GM23338 (cell line): ENCODE results near the gene JTB.

ENCODE experiments used
- EZH2 ChIP-seq: fragments of 200-600 bp; sonication (generic); IDR thresholded peaks from one replicate; pipeline ENCODE4 v1.8.0; 2017; ENCODE audit warnings: antibody characterized with exemption, mild to moderate bottlenecking, low read depth; ENCODE audit not compliant: unreplicated experiment
- EZH2phosphoT487 ChIP-seq: fragments of 200-600 bp; sonication (generic); IDR thresholded peaks from one replicate; pipeline ENCODE4 v1.8.1; 2018; ENCODE audit warnings: antibody characterized with exemption; ENCODE audit not compliant: unreplicated experiment
- NANOG ChIP-seq: IDR thresholded peaks from 2 replicates; pipeline ENCODE4 v1.6.1; 2016; ENCODE audit warnings: antibody characterized with exemption, borderline replicate concordance
- POLR2AphosphoS5 ChIP-seq: IDR thresholded peaks from 2 replicates; pipeline ENCODE4 v1.6.1; 2016; ENCODE audit warnings: antibody characterized with exemption, low read depth
- ZNF331 ChIP-seq: fragments of 250-450 bp; sonication (Bioruptor Pico); IDR thresholded peaks from 2 replicates; pipeline ENCODE4 v1.5.0; 2020; ENCODE audit warnings: low read depth, mild to moderate bottlenecking, moderate library complexity
- TF ChIP-seq, protein P1 (sequence below), 2 experiments: fragments of 200-600 bp in 1 of 2; sonication (generic) in 1 of 2; conservative IDR thresholded peaks; 2 replicates each; pipeline versions ENCODE4 v1.5.1 to v1.6.1; 2016 to 2017; ENCODE audit warnings: antibody characterized with exemption in 2 of 2, low read depth in 2 of 2, mild to moderate bottlenecking in 2 of 2, moderate library complexity in 1 of 2
- TF ChIP-seq, protein P2 (sequence below): IDR thresholded peaks from one replicate; pipeline ENCODE4 v1.6.1; 2018; ENCODE audit warnings: antibody characterized with exemption; ENCODE audit not compliant: unreplicated experiment
- TF ChIP-seq, protein P3 (sequence below): fragments of 250-450 bp; sonication (Bioruptor Pico); IDR thresholded peaks from 2 replicates; pipeline ENCODE4 v1.5.0; 2020; ENCODE audit warnings: mild to moderate bottlenecking, moderate library complexity
- TF ChIP-seq, protein P4 (sequence below): IDR thresholded peaks from 2 replicates; pipeline ENCODE4 v1.6.1; 2016; ENCODE audit warnings: antibody characterized with exemption

GRCh38 chr1:153951801-153952200 is 25.7 kb downstream of the JTB start:
- TF ChIP-seq, protein P1, sequence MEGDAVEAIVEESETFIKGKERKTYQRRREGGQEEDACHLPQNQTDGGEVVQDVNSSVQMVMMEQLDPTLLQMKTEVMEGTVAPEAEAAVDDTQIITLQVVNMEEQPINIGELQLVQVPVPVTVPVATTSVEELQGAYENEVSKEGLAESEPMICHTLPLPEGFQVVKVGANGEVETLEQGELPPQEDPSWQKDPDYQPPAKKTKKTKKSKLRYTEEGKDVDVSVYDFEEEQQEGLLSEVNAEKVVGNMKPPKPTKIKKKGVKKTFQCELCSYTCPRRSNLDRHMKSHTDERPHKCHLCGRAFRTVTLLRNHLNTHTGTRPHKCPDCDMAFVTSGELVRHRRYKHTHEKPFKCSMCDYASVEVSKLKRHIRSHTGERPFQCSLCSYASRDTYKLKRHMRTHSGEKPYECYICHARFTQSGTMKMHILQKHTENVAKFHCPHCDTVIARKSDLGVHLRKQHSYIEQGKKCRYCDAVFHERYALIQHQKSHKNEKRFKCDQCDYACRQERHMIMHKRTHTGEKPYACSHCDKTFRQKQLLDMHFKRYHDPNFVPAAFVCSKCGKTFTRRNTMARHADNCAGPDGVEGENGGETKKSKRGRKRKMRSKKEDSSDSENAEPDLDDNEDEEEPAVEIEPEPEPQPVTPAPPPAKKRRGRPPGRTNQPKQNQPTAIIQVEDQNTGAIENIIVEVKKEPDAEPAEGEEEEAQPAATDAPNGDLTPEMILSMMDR (conservative IDR thresholded peaks at IDR 0.05; ENCODE audit: low read depth in 2 of 2) = no peak
- no peak for TF ChIP-seq POLR2AphosphoS5
- TF ChIP-seq, protein P2, sequence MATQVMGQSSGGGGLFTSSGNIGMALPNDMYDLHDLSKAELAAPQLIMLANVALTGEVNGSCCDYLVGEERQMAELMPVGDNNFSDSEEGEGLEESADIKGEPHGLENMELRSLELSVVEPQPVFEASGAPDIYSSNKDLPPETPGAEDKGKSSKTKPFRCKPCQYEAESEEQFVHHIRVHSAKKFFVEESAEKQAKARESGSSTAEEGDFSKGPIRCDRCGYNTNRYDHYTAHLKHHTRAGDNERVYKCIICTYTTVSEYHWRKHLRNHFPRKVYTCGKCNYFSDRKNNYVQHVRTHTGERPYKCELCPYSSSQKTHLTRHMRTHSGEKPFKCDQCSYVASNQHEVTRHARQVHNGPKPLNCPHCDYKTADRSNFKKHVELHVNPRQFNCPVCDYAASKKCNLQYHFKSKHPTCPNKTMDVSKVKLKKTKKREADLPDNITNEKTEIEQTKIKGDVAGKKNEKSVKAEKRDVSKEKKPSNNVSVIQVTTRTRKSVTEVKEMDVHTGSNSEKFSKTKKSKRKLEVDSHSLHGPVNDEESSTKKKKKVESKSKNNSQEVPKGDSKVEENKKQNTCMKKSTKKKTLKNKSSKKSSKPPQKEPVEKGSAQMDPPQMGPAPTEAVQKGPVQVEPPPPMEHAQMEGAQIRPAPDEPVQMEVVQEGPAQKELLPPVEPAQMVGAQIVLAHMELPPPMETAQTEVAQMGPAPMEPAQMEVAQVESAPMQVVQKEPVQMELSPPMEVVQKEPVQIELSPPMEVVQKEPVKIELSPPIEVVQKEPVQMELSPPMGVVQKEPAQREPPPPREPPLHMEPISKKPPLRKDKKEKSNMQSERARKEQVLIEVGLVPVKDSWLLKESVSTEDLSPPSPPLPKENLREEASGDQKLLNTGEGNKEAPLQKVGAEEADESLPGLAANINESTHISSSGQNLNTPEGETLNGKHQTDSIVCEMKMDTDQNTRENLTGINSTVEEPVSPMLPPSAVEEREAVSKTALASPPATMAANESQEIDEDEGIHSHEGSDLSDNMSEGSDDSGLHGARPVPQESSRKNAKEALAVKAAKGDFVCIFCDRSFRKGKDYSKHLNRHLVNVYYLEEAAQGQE = no peak
- TF ChIP-seq EZH2 = no peak
- TF ChIP-seq, protein P3, sequence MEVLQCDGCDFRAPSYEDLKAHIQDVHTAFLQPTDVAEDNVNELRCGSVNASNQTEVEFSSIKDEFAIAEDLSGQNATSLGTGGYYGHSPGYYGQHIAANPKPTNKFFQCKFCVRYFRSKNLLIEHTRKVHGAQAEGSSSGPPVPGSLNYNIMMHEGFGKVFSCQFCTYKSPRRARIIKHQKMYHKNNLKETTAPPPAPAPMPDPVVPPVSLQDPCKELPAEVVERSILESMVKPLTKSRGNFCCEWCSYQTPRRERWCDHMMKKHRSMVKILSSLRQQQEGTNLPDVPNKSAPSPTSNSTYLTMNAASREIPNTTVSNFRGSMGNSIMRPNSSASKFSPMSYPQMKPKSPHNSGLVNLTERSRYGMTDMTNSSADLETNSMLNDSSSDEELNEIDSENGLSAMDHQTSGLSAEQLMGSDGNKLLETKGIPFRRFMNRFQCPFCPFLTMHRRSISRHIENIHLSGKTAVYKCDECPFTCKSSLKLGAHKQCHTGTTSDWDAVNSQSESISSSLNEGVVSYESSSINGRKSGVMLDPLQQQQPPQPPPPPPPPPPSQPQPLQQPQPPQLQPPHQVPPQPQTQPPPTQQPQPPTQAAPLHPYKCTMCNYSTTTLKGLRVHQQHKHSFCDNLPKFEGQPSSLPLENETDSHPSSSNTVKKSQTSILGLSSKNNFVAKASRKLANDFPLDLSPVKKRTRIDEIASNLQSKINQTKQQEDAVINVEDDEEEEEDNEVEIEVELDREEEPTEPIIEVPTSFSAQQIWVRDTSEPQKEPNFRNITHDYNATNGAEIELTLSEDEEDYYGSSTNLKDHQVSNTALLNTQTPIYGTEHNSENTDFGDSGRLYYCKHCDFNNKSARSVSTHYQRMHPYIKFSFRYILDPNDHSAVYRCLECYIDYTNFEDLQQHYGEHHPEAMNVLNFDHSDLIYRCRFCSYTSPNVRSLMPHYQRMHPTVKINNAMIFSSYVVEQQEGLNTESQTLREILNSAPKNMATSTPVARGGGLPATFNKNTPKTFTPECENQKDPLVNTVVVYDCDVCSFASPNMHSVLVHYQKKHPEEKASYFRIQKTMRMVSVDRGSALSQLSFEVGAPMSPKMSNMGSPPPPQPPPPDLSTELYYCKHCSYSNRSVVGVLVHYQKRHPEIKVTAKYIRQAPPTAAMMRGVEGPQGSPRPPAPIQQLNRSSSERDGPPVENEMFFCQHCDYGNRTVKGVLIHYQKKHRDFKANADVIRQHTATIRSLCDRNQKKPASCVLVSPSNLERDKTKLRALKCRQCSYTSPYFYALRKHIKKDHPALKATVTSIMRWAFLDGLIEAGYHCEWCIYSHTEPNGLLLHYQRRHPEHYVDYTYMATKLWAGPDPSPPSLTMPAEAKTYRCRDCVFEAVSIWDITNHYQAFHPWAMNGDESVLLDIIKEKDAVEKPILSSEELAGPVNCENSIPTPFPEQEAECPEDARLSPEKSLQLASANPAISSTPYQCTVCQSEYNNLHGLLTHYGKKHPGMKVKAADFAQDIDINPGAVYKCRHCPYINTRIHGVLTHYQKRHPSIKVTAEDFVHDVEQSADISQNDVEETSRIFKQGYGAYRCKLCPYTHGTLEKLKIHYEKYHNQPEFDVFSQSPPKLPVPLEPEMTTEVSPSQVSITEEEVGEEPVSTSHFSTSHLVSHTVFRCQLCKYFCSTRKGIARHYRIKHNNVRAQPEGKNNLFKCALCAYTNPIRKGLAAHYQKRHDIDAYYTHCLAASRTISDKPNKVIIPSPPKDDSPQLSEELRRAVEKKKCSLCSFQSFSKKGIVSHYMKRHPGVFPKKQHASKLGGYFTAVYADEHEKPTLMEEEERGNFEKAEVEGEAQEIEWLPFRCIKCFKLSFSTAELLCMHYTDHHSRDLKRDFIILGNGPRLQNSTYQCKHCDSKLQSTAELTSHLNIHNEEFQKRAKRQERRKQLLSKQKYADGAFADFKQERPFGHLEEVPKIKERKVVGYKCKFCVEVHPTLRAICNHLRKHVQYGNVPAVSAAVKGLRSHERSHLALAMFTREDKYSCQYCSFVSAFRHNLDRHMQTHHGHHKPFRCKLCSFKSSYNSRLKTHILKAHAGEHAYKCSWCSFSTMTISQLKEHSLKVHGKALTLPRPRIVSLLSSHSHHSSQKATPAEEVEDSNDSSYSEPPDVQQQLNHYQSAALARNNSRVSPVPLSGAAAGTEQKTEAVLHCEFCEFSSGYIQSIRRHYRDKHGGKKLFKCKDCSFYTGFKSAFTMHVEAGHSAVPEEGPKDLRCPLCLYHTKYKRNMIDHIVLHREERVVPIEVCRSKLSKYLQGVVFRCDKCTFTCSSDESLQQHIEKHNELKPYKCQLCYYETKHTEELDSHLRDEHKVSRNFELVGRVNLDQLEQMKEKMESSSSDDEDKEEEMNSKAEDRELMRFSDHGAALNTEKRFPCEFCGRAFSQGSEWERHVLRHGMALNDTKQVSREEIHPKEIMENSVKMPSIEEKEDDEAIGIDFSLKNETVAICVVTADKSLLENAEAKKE (CRISPR knock-in tag) = no peak
- TF ChIP-seq ZNF331 = no peak
- no peak for TF ChIP-seq EZH2phosphoT487
- TF ChIP-seq NANOG = no peak
- TF ChIP-seq, protein P4, sequence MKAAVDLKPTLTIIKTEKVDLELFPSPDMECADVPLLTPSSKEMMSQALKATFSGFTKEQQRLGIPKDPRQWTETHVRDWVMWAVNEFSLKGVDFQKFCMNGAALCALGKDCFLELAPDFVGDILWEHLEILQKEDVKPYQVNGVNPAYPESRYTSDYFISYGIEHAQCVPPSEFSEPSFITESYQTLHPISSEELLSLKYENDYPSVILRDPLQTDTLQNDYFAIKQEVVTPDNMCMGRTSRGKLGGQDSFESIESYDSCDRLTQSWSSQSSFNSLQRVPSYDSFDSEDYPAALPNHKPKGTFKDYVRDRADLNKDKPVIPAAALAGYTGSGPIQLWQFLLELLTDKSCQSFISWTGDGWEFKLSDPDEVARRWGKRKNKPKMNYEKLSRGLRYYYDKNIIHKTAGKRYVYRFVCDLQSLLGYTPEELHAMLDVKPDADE = no peak
